RKO (cell line): ENCODE data around the gene ATP6V1G2.
"Not testable (repeated sequence)": the region's sequence is repeated elsewhere in the genome, so short reads cannot be mapped to it uniquely, and the experiment has no call there.

ENCODE experiments used
- DNase-seq: peaks from one replicate; pipeline ENCODE4 v3.0.0-alpha.2; 2016; ENCODE audit warnings: low spot score

The ATP6V1G2 gene

DNA sequence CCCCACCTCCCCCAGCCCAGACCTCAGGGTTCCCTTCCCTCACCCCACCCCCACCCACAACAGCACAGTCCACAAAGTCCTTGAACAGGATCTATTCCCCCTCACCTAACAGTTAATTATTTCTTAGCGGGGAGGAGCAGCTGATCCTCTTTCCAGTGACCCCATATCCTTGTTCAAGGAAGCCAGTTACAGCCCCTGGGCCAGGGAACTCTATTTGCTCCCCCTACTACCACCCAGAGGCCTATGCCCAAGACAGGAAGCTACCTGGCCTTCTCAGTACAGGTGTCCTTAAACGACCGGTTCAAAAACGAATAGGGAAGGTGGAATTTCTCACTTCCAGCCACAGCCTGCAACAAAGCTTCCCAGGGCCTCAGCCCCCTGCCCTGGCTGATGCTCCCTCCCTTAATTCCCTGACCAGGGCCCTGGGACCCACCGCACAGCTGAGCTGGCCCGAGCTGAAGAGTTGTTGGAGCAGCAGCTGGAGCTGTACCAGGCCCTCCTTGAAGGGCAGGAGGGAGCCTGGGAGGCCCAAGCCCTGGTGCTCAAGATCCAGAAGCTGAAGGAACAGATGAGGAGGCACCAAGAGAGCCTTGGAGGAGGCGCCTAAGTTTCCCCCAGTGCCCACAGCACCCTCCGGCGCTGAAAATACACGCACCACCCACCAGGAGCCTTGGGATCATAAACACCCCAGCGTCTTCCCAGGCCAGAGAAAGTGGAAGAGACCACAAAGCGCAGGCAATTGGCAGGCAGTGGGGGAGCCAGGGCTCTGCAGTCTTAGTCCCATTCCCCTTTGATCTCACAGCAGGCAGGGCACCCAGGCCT lies 16.9 kb downstream of the ATP6V1G2 start:
- DNase-seq: no peak

DNA sequence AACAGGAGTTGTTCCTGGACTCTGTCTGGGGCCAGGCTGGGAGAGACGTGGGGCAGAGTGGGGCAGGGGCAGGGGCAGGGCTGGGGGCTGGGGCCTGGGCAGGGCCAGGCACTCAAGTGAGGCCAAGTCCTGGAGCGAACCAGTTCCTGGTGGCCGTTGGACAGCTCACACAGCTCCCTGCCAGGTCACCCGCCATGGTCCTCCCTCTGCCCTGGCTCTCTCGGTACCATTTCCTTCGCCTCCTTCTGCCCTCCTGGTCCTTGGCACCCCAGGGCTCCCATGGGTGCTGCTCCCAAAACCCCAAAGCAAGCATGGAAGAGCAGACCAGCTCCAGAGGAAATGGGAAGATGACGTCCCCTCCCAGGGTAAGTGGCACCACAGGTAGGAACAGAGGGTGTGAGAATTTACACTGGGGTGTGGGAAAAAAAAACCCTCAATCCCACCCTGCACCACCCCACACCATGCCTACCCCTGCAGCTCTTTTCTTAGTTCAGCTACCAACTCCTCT lies 17.5 kb downstream of the ATP6V1G2 start, which contains the start of gene MCCD1:
MCCD1 (plus strand) TSS at position 142 of the 508 bp plus-strand sequence; CDS start at position 195, 53 bp downstream.
- no peak for DNase-seq

DNA sequence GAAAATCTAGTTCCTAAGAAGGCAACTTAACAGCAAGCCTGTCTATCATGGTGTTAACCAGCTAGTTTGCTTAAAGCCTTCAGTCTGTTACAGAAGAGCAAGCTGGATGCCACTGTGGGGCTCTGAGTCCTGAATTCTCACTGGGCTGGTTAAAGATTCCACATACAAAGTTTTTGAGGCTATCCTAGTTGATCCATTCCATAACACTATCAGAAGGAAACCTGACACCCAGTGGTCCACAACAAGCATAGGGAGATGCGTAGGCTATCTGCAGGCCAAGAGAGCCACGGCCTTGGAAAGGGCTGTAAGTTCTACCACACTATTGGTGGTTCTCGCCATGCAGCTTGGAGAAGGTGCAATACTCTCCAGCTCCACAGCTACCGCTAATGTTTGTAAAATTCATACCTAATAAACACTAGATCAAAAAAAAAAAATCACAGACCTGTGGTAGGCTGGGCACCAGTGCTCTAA lies 18.1 kb downstream of the ATP6V1G2 start:
- DNase-seq: no peak

DNA sequence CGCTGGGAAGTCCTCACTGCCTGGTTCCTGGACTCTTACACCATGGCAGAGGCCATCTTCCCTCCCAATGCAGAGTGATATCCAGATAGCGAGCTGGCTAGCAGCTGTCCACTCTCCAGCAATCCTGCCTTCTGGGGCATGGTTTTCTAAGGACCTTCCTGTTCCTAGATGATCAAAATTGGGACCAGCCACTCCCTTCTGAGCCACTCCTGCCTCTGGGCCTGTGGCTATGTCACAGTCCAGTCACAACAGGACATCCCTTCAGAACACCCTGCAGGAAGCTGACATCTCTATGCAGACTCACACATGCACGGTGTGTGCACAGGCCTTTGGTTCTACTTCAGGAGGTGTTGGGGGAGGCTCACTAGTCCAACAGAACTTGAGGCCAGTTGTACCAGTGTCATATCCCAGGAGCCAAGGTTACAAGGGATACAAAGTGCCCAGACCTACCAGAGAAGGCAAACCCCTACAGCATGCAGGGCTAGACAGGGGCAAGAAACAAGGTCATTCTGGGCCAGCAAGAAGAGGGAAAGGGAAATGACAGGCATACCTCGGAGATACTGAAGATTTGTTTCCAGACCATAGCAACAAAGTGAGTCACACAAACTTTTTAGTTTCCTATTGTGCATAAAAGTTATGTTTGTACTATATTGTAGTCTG lies 20.3 kb downstream of the ATP6V1G2 start:
- no peak for DNase-seq

DNA sequence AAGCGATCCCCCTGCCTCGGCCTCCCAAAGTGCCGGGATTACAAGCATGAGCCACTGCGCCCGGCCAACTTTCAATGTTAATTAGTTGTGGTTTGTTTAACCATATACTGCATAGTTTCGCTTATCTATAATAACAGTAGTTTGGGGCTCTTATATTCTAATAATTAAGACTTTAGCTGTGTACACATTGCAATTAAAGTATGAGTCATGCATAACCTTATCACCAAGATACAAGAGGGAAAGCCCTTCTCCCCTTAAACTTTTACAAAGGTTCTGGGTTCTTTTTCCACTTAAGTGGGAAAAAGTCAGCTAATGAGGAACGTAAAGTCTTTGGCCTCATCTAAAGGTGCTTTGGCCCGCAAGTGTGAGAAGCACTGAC lies 20.9 kb downstream of the ATP6V1G2 start:
- DNase-seq: no peak

DNA sequence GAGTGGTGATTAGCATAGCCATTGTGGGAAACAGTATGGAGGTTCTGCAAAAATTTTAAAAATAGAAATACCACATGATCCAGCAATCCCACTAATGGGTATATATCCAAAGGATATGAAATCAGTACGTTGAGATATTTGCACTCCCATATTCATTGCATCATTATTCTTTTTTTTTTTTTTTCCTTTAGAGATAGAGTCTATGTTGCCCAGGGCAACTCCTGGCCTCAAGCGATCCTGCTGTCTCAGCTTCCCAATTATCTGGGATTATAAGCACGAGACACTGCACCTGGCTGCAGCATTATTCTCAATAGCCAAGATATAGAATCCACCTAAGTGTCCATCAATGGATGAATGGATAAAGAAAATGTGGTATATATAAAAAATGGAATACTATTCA lies 24.6 kb downstream of the ATP6V1G2 start:
- DNase-seq: no peak

DNA sequence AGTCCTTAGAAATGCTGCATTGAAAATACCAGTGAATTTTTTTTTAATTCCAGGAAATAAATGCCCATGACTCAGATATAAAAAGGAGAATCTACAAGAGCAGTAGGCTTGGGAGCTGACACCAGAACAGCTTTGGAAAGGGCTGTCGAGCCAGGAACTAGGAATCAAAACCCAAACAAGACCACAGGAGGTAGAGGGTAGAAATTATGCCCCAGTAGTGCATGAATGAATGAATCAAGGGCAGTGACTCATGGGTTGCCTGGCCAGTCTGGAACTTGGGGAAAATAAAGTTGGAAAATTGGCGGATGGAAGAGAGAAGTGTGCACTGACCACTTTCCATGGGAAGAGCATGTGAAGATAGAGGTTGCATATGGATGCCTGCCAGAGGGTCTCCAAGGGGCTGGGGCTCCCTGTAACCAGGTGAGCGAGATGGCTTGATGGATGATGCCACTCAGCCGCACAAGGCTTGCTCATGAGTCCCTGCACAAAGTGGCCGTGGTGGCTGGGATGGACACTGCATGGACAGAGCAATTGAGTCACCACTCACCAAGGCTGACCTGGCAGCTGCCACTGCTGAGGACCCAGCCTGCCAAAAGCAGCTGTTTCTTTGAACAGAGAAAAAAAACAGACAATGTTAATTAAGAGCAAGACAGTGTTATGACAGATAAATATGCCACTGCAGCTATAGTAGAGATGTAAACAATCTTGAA lies 32.8 kb downstream of the ATP6V1G2 start:
- DNase-seq: no peak

DNA sequence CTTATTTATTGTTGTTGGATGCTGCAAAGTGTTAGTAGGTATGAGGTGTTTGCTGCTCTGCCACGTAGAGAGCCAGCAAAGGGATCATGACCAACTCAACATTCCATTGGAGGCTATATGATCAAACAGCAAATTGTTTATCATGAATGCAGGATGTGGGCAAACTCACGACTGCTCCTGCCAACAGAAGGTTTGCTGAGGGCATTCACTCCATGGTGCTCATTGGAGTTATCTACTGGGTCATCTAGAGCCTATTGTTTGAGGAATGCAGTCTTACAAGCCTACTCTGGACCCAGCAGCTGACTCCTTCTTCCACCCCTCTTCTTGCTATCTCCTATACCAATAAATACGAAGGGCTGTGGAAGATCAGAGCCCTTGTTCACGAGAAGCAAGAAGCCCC lies 36.4 kb downstream of the ATP6V1G2 start:
- no peak for DNase-seq

- DNase-seq: not testable (repeated sequence)
Measured at GRCh38 chr6:31509036-31509435, 37.4 kb downstream of the ATP6V1G2 start.

DNA sequence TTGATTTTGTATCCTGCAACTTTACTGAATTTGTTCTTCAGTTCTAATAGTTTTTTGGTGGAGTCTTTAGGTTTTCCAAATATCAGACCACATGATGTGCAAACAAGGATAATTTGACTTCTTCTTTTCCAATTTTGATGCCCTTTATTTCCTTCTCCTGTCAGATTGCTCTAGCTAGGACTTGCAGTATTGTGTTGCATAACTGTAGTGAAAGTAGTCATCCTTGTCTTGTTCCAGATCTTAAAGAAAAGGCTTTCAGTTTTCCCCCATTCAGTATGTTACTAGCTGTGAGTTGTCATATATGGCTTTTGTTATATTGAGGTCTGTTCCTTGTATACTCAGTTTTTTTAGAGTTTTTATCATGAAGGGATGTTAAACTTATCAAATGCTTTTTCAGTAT lies 43.8 kb downstream of the ATP6V1G2 start:
- no peak for DNase-seq

- DNase-seq: not testable (repeated sequence)
Measured at GRCh38 chr6:31499648-31500047, 46.8 kb downstream of the ATP6V1G2 start.

GRCh38 chr6:31498748-31499147 lies 47.7 kb downstream of the ATP6V1G2 start:
- peak; percentile 49 for DNase-seq

GRCh38 chr6:31497531-31498476 lies 48.6 kb downstream of the ATP6V1G2 start, which contains the start of gene MICB:
Gene MICB (plus strand): TSS chr6:31498145. CDS start chr6:31498194, 49 bp downstream.
- peak; percentile 90 for DNase-seq

- DNase-seq: not testable (repeated sequence)
Measured at GRCh38 chr6:31496826-31497225, 49.6 kb downstream of the ATP6V1G2 start.

DNA sequence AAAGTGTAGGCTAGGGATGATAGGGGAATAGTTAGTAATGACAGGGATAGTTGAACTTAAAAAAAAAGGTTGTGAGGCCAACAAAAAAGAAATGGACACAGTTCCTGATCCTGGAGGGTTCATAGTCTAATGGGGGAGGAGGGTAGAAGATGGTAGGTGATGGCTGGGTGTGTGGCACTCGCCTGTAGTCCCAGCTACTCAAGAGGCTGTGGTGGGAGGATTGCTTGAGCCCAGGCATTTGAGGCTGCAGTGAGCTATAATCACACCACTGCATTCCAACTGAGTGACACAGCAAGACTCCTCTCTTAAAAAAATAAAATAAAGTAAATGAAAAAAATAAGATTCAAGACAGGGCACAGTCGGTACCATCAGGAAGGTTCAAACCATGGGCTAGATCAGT lies 50.8 kb downstream of the ATP6V1G2 start:
- DNase-seq: peak; percentile 69
